GM04504 (cell line): ENCODE measurements around the gene ATG7.
A peak's percentile ranks its signal among the peaks of the same experiment; 100 is the strongest.
"Not testable (repeated sequence)": the region's sequence is repeated elsewhere in the genome, so short reads cannot be mapped to it uniquely, and the experiment has no call there.

Source experiments
- DNase-seq: peaks from one replicate; pipeline ENCODE4 v3.0.0-alpha.2; 2012; ENCODE audit warnings: low read depth

ATG7 gene

DNA sequence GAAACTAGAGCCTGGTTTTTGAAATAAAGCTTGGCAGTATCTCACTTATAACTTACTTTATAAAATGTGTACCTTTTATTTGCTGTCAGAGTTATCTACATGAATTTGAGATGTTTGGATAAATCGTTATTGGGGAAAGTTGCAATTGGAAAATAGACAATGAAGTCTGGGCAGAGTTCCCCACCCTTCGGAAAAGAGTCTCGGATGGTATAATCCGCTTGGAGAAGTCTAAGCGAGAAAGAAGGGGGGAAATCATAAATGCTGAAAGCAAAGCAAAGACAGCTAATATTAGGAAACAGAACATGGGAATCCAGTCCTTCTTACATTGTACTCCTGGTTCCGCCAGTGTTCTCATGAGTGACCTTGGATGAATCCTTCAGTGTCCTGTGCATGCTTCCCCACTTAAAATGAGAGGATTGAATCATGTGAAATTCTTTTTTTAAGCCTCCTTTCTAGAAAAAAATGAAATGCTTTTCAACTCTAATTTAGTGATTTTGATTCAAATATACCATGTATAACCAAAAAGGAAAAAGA lies 162.4 kb downstream of the ATG7 start:
- DNase-seq = no peak

DNA sequence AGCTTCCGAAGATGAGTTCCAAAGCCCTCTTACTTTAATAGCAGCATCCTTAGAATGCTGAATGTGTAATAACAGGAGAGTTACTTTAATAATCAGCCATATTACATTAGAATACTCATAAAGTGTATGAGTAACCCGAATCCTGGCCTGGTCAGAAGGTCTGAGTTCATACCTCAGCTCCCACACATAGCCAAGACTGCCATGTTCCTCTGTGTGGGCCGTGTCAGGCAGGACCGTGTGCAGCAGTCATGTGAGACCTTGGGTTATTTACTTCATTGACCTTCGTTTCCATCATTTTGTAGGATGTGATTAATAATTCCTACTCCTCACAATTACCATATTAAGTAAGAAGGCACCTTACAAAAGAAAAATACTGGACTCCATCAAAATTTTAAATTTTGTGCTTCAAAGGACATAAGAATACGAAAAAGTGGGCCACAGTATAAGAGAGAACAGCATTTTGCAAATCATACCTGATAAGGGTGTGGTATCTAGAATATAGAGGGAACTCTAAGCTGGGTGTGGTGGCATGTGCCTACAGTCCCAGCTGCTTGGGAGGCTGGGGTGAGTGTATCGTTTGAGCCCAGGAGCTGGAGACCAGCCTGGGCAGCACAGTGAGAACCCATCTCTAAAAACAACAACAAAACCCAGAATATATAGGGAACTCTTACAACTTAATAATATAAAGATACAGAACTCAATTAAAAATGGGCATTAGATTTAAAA lies 163.4 kb downstream of the ATG7 start:
- no peak for DNase-seq

- no peak for DNase-seq
Observed at GRCh38 chr3:11436775-11437174, 164.6 kb downstream of the ATG7 start.

DNA sequence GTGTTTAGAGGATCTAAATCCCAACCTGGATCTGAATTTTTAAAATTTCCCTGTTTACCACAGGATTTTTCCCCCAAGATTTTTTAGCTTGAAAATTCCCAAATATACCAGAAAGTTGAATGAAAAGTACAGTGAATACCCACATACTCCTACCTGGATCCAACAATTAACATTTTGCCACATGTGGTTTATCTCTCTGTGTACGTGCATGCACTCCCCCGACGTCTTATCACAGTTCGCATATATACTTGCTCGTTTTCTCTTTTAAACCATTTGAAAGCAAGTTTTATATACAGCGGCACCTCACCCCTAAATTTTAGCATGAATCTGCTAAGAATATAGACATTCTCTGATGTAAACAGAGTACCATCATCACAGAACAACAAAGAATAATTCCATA lies 165.3 kb downstream of the ATG7 start:
- DNase-seq = no peak

GRCh38 chr3:11438646-11439045 lies 166.4 kb downstream of the ATG7 start:
- no peak for DNase-seq

GRCh38 chr3:11441346-11441745 lies 169.1 kb downstream of the ATG7 start:
- DNase-seq = not testable (repeated sequence)

GRCh38 chr3:11444404-11444803 lies 172.2 kb downstream of the ATG7 start:
- DNase-seq = no peak

DNA sequence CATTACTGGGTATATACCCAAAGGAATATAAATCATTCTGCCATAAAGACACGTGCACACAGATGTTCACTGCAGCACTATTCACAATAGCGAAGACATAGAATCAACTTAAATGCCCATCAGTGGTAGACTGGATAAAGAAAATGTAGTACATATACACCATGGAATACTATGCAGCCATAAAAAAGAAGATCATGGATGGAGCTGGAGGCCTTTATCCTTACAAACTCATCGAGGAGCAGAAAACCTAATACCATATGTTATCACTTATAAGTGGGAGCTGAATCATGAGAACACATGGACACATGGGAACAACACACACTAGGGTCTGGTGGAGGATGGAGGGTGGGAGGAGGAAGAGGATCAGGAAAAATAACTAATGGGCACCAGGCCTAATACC lies 173.0 kb downstream of the ATG7 start:
- DNase-seq = not testable (repeated sequence)

DNA sequence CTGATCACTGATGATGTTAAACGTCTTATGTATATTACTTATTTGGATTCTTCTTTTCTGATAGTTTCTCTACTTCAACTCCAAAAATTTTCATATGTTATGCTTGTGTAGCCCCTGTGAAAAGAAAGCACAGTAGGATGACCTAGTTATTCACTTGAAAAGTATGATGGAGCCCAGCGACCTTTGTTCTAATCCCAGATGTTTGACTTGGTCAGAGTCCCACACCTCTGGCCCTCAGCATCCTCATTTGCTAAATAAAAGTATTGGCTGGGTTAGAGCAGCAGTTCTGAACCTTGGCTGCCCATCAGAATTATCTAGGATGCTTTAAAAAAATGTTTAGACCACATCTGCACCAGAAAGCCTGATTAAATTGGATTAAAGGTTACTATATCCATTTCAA lies 173.7 kb downstream of the ATG7 start:
- no peak for DNase-seq

DNA sequence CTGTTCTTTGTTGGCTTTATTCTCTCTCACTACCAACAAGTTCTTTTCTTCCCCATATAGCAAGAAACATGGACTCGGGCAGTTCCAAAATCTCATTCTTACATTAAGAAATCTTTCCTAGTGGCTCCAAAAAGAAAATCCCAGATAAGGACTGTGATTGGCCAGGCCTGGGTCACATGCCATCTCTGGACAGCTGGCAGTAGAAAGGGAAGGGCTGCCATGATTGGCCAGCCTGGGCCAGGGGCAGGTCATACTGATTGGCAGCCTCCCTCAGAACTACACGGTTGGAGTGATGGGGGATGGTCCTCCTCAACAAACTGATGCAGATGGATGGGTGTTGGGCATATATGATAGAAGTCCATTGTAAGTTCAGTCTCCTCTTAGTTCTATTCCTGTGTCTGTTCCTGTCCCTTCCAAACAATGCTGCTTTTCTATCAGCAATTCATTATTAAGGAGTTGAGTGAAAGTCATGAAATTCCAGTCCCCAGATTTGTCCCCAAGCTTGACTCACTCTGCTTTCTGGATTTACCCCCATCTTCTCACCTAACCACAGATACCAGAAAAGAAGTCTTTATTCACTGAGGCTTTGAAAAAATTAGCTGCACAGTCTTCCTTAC lies 175.5 kb downstream of the ATG7 start:
- no peak for DNase-seq

DNA sequence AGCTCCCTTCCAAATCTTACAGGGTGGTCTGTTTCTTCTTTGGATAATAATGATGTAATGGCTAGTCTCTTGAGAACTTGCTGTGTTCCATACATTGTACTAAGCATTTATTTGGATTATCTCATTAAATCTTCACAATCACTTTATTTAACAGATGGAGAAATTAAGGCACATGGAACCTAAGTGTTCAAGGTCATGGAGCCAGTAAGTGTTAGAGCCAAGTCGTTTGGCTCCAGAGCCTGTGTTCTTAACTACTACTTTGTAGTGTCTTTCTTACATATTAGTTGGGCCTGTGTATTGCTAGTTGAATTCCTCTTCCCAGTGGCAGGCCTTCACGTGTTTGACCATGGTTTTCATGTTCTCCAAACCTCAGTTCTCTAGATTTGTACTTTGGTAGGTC lies 177.8 kb downstream of the ATG7 start:
- DNase-seq = no peak

DNA sequence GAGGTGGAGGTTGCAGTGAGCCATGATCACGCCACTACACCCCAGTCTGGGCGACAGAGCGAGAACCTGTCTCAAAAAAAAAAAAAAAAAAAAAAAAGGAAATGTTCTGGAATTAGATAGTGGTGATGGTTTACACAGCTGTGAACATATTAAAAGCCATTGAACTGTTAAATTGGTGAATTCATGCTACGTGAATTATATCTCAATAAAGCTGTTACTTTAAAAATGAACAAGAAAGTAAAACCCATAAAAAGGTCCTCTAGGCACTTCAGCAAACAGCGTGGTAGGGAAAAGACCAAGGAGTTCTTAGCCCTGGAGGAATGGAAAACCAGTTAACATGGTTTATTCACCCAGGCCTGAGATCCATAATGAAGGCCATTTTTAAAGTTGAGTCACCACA lies 180.1 kb downstream of the ATG7 start:
- no peak for DNase-seq

GRCh38 chr3:11452885-11453847 lies 181.0 kb downstream of the ATG7 start:
- DNase-seq = no peak

GRCh38 chr3:11455956-11456355 lies 183.8 kb downstream of the ATG7 start:
- no peak for DNase-seq

DNA sequence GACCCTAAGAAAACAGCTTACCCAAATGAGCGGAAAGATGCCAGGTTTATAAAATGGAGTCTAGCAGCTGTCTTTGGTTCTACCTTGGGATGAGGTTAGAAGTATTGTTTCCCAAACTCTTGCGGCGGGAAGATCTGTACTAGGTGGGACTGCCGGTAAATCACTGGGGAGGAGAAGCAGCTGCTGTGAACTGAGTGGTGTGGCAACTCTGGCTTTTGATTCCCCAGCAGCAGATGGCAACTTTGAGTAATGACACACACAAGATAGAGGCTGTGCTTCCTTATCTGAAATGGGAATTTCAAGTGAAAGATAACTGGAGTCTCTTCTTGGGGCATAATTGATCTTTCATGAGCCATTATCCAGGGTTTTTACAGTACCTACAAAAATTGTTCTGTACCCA lies 184.9 kb downstream of the ATG7 start:
- no peak for DNase-seq

- no peak for DNase-seq
Observed at GRCh38 chr3:11459186-11459824, 187.1 kb downstream of the ATG7 start.

- no peak for DNase-seq
Observed at GRCh38 chr3:11461226-11461625, 189.0 kb downstream of the ATG7 start.

DNA sequence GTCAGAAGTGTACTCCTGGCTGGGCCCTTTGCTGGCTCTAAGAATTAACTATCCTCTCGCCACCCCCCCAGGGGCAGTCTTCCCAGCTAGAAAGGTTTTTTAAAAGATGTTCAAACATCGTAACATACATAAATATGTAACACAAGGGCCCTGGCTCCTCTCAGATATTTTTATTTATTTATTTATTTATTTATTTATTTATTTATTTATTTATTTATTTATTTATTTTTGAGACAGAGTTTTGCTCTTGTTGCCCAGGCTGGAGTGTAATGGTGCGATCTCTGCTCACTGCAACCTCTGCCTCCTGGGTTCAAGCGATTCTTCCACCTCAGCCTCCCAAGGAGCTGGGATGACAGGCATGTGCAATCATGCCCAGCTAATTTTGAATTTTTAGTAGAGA lies 190.5 kb downstream of the ATG7 start:
- DNase-seq = not testable (repeated sequence)

GRCh38 chr3:11463591-11463990 lies 191.4 kb downstream of the ATG7 start:
- no peak for DNase-seq

DNA sequence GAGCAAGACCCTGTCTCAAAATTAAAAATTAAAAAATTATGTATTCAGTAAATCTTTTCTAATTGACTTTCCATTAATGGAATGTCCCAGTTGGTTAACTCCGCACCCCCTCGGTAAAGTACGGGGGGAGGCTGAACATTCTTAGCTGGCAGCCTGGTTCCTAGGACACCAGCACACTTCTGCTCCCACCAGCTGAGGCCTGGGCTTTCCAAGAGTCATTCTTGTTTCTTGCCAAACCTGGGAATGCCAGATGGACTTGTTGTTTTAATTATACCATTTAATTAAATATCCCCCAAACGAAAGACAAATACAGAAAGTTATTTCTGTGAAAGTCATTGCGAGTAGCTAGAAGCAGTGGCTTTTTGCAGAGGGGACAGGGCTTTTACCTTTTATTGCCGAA lies 192.2 kb downstream of the ATG7 start:
- no peak for DNase-seq

- DNase-seq = peak; percentile 84
Observed at GRCh38 chr3:11465744-11466616, 193.8 kb downstream of the ATG7 start.
